Smooth muscle cell of the brain vasculature (primary cell): Measurements from ENCODE around the gene NAGLU.

Experiments
- DNase-seq: peaks from one replicate; pipeline ENCODE4 v3.0.0-alpha.2; 2012; ENCODE audit warnings: low read depth, low spot score

Gene NAGLU

DNA sequence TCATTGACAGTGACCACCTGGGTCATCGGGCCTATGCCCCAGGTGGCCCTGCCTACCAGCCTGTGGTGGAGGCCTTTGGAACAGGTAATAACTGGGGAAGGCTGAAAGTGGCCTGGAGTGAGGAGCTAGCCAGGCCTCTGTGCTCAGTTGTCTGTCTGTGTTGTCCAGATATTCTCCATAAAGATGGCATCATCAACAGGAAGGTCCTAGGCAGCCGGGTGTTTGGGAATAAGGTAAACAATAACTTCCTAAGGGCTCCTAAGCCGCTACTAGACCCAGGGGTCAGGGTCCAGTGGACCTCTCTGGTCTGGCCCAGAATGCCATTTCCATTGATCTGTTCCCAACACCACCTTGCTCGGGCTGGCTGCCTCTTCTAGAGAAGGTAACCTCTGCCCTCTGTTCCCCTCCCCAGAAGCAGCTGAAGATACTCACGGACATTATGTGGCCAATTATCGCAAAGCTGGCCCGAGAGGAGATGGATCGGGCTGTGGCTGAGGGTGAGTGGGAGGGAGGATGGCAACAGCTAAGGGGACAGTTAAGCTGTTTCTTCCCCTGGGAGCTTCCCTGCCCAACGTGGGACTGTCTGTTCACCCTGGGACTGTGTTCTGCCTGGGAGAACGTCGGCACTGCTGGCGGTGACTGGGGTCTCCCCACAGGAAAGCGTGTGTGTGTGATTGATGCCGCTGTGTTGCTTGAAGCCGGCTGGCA lies 28.9 kb downstream of the NAGLU start:
- no peak for DNase-seq

DNA sequence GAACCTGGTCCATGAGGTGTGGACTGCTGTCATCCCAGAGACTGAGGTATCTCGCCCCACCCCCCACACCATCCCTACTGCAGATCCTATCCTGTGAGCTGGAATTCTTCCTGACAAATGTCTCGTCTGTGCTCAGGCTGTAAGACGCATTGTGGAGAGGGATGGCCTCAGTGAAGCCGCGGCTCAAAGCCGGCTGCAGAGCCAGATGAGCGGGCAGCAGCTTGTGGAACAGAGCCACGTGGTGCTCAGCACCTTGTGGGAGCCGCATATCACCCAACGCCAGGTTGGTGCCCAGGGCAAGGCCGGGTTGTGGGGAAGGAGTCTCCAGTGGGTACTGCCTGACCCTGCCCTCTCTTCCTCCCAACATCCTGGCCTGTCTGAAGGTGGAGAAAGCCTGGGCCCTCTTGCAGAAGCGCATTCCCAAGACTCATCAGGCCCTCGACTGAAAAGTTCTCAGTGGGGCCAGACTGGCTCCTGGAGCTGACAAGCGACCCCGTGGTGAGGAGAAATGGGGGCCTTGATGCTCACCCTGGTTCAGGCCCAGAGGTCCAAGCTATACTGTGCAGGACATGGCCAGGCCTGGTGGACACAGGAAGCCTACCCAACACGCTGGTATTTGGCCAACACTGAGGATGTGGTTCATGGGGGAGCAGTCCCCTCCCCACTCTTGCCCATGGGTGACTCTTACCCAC lies 29.6 kb downstream of the NAGLU start:
- no peak for DNase-seq

DNA sequence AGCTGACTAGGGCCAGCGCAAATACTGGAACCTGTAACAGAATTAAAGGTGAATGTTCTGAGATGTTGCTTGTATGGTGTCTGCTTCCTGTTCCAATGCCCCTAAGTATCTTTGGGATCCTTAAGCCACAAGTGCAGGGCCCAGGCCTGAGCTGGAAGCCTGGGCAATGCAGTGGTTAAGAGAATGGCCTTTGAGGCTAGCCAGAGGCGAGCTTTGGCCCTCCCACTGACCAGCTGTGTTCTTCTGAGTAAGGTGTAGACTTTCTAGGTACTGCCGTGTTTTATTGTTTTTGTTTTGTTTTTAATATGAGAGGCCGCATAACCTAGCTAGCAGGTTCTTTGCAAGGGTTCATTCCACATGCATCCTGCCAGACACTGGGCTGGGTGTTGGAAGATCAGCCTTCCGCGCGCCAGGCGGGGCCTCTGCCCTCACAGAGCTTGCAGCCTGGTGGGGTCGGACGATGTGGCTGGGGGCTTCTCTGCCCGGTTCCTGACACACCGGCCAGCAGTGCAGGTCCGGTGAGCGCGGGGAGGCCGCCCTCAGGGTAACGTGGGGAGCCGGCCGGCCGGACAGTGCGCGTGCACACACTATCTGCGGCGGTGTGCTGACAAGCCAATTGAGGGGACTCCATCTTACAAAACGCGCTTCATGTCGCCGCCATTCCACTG lies 30.3 kb downstream of the NAGLU start:
- no peak for DNase-seq

DNA sequence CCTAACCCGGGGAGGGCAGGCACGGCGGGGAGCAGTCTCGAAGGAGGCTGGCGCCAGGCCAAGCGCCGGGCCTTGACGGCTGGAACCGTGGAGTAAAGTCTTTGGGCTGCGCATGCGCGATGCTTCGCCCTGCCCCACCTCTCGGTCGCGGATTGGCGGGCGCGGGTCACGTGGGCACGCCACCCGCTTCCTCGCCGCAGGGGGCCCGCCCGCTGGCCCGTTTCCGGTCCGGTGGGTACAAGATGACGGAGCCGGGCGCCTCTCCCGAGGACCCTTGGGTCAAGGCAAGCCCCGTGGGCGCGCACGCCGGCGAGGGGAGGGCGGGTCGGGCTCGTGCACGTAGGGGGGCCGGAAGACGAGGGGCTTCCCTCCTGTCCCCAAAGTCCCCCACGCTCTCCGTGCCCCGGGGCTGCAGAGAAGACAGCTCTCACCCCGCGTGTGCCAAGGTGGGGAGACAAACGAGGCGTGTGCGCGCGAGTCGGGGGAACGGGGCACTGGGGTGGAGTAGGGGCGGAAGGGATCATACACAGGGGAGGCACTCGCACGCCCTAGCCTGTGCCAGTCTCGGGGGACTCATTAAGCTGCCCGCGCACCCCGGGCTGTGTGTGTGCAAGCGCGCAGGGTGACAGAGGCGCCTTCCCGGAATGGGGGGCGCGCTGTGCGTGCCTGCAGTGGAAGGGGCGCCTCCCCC lies 31.0 kb downstream of the NAGLU start, which contains the start of gene MLX:
MLX (plus strand) TSS at position 218 of the 691 bp plus-strand sequence; CDS start at position 243, 25 bp downstream.
- DNase-seq: peak; percentile 76

DNA sequence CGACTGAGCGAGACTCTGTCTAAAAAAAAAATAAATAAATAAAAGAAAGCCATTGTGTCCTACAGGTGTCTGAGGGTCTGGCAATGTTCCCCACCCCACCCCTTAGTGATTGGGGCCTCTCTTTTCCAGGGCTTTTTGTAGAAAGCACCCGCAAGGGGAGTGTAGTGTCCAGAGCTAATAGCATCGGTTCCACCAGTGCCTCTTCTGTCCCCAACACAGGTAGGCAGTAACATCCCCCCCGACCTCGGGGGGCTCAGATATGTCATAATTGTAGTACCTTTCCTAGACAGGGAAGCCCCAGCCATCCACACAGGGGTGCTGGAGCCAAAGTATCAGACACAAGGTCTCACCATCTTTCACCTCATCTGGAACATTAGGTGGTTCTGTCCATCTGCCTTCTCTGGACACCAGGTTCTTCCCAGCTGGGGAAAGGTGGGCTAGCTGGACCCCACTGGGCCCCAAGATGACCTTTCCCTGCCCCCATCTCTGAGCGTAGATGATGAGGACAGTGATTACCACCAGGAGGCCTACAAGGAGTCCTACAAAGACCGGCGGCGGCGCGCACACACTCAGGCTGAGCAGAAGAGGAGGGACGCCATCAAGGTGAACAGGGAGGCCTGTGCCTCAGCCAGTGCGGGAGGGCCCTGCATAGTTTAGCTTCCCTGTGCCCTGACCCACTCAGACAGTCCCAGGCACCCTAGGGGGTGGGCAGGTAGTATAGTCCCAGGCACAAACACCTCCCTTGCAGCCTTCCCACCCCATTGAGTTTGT lies 32.5 kb downstream of the NAGLU start:
- no peak for DNase-seq

DNA sequence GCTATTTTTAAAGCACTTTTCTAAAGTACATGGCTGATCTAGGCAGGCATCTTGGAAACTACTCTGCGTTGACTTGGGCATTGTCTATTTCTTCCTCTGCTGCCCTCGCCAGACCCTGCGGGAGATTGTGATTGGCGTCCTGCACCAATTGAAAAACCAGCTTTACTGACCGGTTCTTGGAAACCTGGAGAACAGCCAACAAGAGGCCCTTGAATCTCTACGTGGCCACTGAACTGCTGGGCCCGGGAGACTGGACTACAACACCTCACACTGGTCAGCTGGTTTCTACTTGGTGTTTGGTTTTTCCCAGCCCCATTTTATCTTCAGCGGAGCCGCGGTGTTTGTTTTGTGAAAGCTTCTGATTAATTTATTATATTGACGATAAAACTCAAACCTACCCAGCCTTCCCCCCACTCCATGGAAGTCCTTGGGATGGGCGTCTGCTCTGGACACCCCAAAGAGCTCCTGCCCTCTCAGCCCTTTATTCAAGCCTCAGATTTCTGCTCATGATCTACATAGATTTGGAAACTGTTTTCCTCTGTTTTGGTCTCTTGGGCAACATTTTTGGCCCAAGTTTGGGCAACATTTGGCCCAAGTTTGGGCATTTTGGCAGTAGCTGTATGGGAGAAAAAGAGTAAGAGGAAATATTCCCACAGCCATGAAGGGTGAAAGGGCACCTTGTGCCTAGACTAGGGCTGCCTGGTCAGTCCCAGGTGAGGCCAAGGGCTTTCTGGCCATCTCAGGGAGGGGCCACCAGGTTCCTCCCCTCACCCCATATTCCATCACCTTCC lies 35.6 kb downstream of the NAGLU start:
- no peak for DNase-seq

DNA sequence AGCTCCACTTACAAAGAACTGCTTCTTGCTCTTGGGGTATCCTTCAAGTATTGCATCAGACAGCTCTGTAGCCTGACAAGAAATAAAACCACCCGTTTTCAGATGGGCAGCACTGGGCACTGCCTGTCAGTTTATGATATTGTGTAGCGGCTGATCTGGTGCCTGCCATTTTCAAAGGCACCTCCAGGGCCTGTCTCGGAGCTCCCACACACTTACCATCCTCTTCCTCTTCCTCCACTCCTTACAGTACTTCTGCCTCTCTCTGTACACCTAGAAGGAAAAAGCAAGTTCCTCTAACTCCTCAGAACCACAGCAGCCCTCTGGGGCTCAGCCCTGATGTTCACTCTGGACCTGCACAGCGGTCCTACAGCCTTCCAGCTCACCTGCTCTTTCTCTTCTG lies 37.1 kb downstream of the NAGLU start:
- DNase-seq: no peak

DNA sequence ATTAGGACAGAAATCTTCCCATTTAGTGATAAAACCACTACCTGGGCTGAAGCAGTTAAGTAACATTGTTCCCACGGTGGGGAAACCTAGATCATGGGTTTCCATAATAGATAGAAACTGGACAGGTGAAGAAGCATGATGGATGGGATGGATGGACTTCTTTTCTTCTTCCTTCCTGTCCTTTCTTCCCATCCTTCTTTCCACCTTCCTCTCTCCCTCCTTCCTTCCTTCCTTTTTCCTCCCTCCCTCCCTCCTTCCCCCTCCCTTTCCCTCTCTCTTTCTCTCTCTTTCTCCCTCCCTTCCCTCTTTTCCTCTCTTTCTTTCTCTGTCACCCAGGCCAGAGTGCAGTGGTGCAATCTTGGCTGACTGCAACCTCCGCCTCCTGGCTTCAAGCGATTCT lies 38.4 kb downstream of the NAGLU start:
- DNase-seq: no peak

DNA sequence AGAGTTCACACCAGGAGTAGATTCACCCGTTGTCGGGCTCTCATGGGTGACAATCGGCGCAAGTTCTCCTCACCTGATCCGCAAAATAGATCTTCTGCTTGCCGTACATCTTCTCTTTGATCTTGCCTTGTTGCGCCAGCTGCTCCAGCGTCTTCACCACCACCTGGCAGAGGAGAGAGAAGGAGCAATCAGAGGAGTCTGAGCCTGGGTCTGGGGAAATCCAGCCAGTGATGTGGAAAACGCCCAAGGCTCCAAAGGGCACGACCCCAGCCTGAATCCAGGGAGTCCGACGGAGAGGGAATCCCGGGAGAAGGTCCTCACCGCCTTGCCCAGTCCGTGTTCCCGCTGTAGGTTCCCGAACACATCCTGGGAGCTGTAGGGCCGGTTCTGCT lies 41.1 kb downstream of the NAGLU start:
- no peak for DNase-seq

DNA sequence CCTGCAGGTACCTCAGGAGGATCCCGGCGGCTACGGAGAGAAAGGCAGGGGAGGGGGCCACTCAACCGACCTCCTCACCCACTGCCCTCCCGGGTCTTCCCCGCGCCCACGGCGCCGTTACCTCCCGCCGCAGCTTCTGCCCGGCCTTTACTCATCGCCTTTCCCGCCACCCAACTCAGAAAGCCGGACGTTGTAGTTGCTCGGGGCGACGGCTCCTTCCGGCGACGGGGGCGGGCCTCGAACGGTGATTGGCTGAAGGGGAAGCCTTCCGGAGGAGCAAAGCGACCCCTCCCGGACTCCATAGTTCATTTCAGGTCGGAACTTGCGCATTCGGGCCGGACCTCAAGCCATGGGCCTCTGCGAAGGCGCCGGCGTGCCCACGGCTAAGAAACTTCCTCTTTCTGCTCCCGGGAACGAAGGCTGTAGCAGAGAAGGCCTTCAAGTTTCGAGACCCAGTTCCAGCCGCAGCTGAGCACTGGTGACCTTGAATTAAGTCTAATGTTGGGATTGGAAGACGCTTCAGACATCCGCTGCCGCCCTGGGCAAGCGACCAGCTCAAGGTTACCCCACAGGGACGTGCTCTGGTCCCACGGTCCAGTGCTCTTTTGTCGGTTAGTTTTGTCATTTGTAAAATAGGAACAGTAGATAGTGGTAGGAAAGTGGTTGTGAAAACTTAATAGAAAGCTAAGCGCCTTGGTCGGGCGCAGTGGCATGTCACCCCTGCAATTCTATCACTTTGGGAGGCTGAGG lies 41.7 kb downstream of the NAGLU start, which contains the start of gene PSMC3IP:
PSMC3IP (minus strand) TSS at position 198 of the 750 bp plus-strand sequence; CDS start at position 155, 43 bp downstream.
- peak; percentile 83 for DNase-seq

DNA sequence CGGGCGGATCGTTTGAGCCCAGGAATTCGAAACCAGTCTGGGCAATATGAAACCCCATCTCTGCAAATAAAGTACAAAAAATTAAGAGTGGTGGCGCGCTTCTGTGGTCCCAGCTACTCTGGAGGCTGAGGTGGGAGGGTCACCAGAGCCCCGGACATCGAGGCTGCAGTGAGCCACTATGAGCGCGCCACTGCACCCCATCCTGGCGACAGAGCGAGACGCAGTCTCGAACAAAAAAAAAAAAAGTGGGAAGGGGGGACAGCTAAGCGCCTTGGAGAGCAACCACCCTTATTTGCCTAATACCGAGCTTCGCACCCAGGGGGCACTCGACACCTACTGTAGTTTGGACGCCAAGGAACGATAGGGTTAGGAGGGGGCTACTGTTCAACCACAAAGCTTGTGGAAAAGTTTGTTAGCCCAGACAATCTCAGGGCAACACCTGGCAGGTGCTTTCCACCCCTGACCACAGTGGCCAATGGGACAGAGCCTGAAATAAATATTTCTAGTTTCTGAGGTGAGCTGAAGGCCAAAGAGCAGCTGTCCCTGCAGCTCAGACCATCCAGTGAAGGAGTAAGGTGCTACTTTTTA lies 42.3 kb downstream of the NAGLU start:
- DNase-seq: peak; percentile 43

DNA sequence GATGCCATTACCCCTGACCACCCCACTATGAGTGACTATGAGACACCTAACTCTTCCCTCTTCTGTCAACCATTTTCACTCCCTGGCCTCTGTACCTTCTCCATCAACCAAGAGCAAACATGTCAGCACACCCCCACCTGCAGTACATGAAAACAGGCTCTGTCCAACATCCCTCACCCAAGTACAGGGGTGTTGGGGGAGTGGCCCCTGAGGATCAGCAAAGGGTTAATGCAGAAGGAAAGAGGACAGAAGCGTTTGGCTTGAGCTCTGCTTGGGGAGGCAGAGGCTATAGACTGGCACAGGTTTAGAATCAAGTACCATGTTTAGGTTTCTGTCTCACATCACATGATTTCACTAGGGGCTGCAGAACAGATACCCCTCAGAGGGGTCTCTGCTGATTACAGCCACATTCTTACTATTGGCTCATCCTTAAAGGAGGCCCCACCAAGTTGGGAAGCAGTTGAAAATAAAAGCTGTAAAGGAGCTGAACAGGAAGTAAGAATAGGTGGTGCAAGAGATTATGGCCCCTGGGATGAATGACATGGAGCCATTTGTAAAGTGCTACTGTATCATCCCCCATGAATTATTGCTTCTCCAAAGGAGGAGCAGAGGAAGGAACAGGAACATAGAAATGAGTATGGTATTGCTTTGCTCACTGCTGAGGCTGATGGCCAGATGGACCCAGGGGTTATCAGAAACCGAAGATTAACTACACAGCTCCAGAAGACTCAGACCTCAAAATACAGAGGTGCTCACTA lies 43.9 kb downstream of the NAGLU start:
- no peak for DNase-seq

DNA sequence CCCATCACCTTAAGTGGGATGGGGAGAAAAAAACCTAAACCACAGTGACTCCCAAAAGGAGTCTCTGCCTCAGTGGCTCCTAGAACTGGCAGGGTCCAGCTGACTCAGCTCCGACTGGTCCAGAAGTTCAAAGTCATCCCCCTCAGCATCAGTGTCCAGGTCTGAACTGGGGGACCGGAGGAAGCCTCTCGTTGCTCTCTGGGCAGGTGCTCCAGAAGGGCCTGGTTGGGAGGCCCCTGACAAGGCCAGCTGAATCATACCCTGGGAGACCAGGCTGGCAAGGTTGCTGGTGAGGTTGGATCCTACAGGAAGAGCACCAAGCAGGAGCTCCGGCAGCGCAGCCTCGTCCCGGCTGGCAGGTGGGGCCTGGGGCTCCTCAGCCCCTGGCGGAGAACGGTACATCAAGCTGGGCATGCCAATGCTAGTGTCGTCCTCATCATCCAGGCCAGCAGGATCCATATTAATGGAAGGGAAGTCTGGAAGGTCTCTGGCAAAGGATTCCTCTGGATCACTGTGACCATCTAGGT lies 45.8 kb downstream of the NAGLU start:
- DNase-seq: no peak

DNA sequence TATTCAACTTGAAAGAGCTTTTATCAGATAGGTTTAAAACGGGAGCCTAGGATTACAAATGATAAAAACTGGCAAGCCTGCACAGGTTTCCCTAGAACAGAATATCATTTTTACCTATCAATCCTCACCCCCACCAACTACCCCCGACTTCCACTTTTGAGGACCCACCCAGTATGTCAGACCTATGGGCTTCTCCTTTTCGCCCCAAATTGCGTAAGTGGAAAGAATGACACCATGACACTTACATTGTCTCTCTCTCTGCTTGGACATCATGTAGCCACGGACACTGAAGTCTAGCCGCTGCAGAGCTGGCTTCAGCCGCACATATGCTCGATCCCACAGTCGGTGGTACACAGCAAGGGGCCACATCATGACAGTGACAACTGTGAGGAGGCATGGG lies 48.8 kb downstream of the NAGLU start:
- DNase-seq: no peak

DNA sequence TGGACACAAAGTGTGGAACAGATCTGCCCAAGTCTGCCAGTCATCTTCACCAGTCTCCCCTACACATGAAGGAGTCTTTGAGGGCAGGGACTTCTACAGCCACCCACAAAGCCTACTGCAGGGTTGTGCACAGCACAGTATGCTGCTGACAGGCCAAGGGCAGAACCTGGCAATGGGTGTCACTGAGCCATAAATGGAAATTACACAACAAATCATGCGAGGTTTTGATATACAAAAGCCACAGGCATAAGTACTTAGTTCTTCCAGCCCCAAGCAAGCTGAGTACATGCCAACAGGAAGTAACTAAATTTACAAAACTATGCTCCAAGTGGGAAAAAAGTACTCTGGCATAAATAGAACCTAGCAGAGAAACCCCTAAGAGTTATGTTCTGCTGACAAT lies 49.3 kb downstream of the NAGLU start:
- no peak for DNase-seq

DNA sequence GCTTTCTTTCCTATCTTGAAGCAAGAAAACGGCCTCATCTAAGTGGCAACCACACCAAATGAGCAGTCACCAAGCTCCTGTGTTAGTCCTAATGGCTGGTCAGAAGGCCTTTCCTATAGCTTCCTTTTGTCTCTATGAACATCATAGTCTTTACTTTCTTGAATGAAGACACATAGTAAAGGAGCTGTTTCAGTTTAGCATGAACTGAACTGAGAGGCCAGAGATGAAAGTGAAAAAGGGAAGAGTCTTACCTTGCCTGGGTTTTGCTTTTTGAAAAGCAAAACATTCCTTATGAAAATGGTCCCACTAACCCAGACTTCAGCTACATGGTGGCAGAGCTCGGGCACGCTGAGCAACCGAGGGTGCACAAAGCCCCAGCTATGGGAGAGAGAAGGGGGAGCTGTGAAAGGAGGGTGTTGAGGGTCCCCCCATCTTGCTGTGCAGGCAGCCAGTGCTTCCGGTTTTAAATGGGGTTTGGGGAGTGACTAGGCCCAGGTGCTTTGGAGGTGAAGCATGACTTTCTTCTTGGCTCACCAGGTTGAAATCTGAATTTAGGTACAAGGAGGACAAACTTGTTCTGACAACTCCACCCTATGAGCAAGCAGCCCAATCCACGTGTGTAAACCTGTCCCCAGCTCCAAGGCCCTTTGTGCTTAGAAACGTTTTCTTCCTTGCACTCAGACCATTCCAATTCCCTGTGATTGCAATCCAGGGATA lies 50.6 kb downstream of the NAGLU start:
- DNase-seq: no peak

DNA sequence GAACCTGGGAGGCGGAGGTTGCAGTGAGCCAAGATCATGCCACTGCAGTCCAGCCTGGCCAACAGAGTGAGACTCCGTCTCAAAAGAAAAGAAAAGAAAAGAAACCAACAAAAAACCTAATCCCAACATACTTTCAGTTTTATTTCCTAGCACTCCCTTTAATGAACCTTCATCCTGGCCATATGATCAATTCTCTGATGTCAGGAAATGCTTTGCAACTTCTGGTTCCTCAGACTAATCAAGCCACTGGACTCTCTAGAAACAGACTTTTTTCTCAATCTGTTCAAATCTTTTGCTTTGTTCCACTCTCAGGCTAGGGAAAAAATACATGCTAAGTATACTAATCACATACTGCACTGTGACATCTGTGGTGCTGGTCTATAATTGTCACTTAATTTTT lies 54.8 kb downstream of the NAGLU start:
- no peak for DNase-seq

DNA sequence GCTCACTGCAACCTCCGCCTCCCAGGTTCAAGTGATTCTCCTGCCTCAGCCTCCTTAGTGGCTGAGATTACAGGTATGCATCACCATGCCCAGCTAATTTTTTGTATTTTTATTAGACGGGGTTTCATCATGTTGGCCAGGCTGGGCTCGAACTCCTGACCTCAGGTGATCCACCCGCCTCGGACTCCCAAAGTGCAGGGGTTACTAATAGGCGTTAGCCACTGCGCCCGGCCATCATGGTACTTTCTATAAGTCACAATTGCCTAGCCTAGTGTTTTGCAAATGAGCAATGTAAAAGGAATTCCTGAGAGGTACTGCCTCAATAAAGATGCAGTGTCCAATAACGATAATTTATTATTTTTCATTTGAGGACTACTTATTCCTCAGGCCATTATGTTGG lies 55.4 kb downstream of the NAGLU start:
- no peak for DNase-seq
